Epithelial cell of esophagus (primary cell): Measurements from ENCODE around the gene CSF1R.

Source experiments
- DNase-seq: peaks from one replicate; pipeline ENCODE4 v3.0.0; 2010; ENCODE audit warnings: low read depth
- H3K4me3 ChIP-seq: 2 replicates; pipeline ENCODE4 v1.5.1; 2011; ENCODE audit warnings: mild to moderate bottlenecking, low read length, control low read depth
- TF ChIP-seq, protein P1 (sequence below): IDR thresholded peaks from 2 replicates; pipeline ENCODE4 v1.5.1; 2011; ENCODE audit warnings: low read depth, mild to moderate bottlenecking, low read length, control low read depth, inconsistent platforms; ENCODE audit not compliant: insufficient read depth; ENCODE audit errors: missing control alignments

CSF1R gene

DNA sequence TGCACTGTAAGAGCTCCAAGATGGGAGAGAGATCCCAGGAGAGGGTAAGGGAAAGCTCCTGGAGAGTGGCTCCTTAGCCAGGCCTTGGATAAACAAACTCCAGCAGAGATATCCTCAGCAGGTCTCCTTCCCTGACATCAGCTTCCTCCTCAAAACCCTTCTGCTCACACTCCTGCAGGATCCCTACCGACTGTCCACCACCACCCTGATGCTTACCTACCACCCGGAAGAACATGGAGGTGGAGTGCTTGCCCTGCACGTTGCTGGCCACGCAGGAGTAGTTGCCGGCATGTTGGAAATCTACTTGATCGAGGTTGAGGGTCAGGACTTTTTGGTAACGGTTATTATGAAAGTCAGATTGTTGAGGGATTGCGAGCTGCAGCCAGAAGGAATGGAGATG is 9.3 kb downstream of the CSF1R start:
- DNase-seq = no peak
- H3K4me3 ChIP-seq = no peak overlapping the region
- TF ChIP-seq, protein P1, sequence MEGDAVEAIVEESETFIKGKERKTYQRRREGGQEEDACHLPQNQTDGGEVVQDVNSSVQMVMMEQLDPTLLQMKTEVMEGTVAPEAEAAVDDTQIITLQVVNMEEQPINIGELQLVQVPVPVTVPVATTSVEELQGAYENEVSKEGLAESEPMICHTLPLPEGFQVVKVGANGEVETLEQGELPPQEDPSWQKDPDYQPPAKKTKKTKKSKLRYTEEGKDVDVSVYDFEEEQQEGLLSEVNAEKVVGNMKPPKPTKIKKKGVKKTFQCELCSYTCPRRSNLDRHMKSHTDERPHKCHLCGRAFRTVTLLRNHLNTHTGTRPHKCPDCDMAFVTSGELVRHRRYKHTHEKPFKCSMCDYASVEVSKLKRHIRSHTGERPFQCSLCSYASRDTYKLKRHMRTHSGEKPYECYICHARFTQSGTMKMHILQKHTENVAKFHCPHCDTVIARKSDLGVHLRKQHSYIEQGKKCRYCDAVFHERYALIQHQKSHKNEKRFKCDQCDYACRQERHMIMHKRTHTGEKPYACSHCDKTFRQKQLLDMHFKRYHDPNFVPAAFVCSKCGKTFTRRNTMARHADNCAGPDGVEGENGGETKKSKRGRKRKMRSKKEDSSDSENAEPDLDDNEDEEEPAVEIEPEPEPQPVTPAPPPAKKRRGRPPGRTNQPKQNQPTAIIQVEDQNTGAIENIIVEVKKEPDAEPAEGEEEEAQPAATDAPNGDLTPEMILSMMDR = no peak

DNA sequence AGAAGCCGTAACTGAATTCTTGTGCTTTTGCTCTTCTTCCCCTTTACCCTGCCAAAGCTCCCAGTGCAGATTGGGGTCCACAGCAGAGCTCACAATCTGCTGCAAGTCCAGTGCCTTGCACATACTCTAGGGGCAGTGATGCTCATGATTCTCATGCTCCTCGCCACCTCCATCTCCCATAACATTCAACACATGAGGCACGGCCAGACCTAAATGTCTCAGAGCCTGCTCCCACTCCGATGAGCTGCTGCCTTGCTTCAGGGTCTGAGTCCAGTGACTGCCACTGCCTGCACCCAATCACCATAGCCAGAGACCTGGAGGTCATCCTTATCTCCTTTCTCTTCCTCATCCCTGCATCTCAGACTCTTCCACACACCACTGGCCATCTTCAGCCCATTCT is 10.5 kb downstream of the CSF1R start:
- no peak overlapping the region for H3K4me3 ChIP-seq
- TF ChIP-seq, protein P1 = no peak
- no peak for DNase-seq

DNA sequence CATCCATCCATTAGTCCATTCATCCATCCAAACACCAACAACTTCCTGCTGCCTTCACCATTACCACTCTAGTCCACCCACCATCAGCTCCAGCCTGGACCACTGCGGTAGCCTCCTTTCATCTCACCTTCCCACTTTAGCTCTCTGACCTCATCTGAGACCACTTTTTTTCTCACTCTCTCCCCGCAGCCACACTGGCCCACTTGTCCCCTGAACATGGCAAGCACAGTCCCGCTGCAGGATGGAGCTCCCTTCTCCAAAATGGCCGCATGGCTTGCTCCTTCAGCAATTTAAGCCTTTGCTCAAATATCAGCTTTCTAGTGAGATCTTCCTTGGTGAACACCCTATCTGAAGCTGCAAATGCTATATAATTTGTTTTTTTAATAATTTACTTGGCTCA is 11.1 kb downstream of the CSF1R start:
- no peak overlapping the region for H3K4me3 ChIP-seq
- TF ChIP-seq, protein P1 = no peak
- DNase-seq = no peak

DNA sequence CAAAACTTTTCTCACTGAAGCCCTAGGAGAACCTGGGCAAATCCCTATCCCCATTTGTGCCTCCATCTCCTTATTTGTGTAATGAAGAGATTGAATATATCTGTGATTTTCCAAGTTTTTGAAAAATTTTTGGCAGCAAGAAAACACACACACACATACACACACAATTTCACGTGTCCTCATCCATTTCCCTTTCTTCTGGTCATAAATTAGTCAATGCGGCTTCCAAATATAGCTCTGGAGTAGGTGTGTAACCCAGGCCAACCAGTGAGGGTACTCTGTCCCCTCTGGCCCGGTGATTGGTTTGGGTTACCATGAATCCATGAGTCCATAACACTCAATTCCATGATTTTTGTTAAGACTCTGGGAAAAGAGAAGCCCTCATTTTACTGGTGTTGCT is 12.7 kb downstream of the CSF1R start:
- DNase-seq = no peak
- TF ChIP-seq, protein P1 = no peak
- no peak overlapping the region for H3K4me3 ChIP-seq

DNA sequence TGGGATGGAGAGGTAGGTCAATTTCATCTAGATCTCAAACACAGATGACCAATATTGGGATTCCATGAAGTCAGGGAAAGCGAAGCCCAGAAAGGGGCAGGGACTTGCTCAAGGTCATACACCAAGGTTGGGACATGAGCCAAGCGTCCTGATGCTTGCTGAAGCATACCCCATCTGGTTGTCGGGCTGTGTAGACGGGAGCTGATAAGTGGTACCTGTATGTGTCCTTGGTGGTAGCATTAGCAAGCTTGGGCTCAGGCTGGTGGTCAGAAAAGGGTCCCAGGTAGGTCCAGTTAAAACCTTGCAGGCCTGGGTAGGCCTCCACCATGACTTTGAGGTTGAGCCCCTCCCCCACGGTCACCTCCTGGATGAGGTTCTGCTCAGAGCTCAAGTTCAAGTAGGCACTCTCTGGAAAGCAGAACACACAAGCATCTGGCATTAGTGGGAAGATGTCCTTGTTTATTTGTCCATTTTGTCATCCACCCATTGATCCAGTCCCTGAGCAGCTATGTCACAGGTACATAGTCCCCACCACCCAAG is 13.2 kb downstream of the CSF1R start:
- TF ChIP-seq, protein P1 = no peak
- H3K4me3 ChIP-seq = no peak overlapping the region
- DNase-seq = no peak

DNA sequence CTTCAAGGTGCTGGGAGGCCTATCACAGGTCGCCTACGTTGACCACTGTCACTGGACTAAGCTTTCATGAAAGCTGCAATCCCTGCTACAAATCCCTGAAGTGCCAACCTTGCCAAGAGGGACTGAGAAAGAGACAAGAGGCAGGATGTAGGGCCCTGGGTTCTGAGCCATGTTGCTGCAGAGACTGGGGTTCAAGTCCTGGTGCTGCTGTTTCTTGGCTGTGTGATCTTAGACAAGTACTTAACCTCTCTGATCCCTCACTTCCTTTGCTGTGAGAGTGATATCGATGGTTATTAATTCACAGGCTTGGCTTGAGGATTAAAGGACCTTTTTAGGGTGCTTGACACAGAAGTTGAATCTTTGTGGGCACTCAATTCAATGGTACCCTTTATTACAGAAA is 15.5 kb downstream of the CSF1R start:
- TF ChIP-seq, protein P1 = no peak
- no peak for DNase-seq
- no peak overlapping the region for H3K4me3 ChIP-seq
